GF-D8 (cell line): ENCODE measurements around the gene CUL2.
"Not testable (repeated sequence)": the region's sequence is repeated elsewhere in the genome, so short reads cannot be mapped to it uniquely, and the experiment has no call there.

Experiments used
- DNase-seq: peaks from one replicate; lab custom pipeline; 2025; lab: John Stamatoyannopoulos, UW

The CUL2 gene

DNA sequence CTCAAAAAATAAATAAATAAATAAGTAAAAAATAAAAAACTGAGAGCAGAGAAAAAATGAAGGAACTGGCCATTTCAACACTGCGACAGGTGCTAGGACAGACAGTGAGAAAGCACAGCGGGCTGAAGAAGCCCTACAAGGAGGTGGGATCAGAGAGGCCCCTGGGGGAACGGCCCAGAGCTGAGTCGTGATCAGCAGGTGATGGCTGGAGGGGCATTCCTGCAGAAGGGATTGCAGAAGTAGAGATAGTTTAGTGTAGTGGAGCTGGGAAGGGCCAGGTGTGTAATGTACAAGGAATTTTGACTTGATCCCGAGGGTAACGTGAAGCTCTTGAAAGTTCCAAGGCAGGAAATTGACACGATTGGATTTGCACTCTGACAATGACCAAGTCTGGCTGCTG is 112.1 kb downstream of the CUL2 start:
- DNase-seq = no peak

DNA sequence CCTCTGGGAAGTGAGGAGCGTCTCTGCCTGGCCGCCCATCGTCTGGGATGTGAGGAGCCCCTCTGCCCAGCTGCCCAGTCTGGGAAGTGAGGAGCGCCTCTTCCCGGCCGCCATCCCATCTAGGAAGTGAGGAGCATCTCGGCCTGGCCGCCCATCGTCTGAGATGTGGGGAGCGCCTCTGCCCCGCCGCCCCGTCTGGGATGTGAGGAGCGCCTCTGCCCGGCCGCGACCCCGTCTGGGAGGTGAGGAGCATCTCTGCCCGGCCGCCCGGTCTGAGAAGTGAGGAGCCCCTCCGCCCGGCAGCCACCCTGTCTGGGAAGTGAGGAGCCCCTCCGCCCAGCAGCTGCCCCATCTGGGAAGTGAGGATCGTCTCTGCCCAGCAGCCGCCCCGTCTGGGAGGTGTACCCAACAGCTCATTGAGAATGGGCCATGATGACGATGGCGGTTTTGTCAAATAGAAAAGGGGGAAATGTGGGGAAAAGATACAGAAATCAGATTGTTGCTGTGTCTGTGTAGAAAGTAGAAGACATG is 113.7 kb downstream of the CUL2 start:
- not testable (repeated sequence) for DNase-seq

DNA sequence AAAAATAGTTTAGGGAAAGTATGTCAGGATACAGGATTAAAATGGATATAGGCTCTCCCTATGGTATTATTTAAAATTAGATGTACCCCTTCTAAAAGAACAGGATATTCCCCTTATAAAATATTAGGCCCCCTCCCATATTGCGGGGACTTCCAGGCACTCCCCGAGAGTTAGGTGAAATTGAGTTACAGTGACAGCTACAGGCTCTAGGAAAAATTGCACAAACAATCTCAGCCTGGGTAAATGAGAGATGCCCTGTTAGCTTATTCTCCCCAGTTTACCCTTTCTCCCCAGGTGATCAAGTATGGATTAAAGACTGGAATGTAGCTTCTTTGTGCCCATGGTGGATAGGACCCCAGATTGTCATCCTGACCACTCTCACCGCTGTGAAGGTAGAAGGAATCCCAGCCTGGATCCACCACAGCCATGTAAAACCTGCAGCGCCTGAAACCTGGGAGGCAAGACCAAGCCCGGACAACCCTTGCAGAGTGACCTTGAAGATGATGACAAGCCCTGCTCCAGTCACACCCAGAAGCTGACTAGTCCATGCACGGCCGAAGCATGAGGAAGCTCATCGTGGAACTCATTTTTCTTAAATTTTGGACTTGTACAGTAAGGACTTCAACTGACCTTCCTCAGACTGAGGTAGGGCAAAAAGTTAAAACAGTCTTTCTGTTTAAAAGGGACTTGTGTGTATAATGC is 115.6 kb downstream of the CUL2 start:
- DNase-seq = not testable (repeated sequence)

DNA sequence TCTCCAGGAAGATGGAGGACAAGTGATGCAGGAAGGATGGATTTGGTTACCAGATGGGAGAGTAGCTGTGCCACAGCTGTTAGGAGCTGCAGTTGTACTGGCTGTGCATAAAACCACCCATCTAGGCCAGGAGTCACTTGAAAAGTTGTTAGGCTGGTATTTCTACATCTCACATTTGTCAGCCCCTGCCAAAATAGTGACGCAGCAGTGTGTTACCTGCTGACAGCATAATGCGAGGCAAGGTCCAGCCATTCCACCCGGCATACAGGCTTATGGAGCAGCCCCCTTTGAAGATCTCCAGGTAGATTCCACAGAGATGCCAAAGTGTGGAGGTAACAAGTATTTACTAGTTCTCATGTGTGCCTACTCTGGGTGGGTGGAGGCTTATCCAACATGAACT is 116.4 kb downstream of the CUL2 start:
- not testable (repeated sequence) for DNase-seq

DNA sequence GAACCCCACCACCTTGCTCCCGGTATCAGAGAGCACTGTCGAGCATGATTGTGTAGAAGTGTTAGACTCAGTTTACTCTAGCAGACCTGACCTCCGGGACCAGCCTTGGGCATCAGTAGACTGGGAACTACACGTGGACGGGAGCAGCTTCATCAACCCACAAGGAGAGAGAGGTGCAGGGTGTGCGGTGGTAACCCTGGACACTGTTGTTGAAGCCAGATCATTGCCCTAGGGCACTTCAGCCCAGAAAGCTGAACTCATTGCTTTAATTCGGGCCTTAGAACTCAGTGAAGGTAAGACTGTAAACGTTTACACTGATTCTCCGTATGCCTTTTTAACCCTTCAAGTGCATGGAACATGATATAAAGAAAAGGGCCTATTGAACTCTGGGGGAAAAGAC is 117.0 kb downstream of the CUL2 start:
- not testable (repeated sequence) for DNase-seq

DNA sequence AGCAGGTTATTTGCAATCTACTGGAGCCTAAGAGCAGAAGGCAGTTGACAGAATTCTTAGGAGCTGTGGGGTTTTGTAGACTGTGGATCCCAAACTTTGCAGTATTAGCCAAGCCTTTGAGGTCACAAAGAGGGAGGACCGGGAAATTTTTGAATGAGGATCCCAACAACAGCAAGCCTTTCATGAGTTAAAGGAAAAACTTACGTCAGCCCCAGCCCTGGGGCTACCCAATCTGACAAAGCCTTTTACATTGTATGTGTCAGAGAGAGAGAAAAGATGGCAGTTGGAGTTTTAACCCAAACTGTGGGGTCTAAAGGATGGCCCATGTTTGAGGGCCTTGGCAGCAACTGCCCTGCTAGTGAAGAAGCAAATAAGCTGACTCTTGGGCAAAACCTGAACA is 117.5 kb downstream of the CUL2 start:
- DNase-seq = not testable (repeated sequence)

DNA sequence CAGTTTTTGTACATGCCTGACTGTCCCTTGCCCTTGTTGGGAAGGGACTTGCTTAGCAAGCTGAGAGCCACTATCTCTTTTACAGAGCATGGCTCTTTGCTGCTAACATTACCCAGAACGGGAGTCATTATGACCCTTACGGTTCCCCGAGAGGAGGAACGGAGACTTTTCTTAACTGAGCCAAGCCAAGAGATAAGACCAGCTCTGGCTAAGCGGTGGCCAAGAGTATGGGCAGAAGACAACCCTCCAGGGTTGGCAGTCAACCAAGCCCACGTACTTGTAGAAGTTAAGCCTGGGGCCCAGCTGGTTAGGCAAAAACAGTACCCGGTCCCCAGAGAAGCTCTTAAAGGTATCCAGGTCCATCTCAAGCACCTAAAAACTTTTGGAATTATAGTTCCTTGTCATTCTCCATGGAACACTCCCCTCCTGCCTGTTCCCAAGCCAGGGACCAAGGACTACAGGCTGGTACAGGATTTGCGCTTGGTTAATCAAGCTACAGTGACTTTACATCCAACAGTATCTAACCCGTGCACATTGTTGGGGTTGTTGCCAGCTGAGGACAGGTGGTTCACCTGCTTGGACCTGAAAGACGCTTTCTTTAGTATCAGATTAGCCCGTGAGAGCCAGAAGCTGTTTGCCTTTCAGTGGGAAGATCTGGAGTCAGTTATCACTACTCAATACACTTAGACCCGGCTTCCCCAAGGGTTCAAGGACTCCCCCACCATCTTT is 118.4 kb downstream of the CUL2 start:
- DNase-seq = not testable (repeated sequence)

DNA sequence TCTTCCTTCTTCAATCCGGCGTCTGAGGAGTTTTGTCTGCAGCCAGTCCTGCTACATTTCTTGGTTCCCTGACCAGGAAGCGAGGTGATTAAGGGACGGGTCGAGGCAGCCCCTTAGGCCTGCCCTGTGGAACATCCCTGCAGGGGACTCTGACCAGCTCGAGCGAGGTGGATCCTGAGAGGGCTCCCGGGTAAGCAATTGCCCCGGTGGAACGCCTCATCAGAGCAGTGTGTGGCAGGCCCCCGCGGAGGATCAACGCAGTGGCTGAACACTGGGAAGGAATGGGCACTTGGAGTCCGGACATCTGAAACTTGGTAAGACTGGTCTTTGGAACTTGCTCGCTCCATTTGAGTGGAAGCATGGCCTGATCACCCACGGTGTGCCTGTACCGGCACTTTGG is 121.0 kb downstream of the CUL2 start:
- no peak for DNase-seq

DNA sequence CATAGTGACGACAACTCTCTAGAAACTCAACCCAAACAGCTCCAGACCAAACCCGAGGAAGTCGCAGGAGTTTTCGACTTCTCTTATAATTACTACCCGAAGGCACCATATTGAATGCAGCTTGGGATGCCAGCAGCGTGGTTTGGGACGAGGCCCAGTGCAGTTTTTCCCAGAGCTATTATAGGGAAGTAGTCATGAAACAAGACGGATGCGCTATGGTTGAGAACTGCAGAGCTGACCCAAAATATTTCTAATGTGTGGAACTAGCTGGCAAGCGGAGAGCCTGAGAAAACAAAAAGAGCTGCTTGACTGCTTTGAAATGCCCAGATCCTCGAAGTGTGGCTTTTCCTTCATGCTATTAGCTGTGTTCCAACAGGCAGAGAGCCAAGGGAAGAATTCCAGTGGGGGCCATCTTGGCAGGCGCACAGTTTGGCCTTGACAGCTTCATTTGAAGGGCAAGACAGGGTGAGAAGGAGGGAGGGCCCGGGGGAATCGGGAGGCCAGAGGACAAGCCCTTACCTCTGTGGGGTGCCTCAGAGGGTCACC is 122.7 kb downstream of the CUL2 start:
- no peak for DNase-seq

DNA sequence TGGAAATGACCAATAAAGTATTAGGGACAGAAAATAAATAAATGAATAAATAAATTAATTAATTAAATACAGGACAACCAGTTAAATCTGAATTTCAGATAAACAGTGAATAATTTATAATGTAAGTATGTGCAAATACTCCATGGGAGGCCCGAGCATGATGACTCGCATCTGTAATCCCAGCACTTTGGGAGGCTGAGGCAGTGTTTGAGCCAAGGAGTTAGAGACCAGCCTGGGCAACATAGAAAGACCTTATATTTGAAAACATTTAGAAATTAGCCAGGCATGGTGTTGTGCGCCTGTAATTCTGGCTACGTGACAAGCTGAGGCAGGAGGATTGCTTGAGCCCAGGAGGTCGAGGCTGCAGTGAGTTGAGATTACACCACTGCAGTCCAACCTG is 123.7 kb downstream of the CUL2 start:
- DNase-seq = no peak

DNA sequence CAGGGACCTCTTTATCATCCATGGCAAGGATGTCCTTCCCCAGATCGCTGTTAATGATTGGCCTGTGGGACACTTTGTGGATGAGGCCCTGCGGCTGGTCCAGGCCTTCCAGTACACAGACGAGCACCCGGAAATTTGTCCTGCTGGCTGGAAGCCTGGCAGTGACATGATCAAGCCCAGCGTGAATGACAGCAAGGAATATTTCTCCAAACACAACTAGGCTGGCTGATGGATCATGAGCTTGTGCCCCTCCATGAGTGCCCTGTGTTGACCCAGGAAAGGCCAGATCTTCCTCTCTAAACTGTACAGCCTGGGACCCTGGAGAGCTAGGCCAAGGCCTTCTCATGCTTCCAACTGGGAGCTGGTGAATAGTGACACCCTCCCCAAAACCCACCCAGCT is 124.1 kb downstream of the CUL2 start:
- no peak for DNase-seq

DNA sequence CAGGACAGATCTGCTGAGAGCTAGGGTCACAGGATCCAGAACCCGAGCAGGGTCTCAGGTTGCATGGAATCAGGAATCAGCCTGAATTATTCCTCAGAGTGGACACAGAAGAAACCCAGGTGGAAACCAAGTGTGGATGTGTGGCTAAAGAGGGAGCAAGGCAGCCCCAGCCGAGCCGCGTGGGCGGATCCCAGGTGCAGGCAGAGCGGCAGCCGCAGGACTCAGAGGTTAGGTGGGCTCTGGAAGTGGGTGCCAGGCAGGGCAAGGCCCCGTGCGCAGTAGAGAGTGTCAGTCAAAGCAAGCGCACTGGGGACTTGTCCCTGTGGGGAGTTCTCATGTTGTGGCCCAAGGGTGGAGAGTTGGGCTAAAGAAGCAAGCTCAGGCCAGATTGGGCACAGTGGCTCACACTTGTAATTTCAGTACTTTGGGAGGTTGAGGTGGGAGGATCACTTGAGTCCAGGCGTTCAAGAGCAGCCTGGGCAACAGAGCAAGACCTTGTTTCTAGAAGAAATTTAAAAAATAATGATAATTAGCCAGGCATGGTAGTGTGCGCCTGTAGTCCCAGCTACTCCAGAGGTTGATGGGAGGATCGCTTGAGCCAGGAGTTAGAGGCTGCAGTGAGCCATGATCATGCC is 125.9 kb downstream of the CUL2 start:
- DNase-seq = no peak

DNA sequence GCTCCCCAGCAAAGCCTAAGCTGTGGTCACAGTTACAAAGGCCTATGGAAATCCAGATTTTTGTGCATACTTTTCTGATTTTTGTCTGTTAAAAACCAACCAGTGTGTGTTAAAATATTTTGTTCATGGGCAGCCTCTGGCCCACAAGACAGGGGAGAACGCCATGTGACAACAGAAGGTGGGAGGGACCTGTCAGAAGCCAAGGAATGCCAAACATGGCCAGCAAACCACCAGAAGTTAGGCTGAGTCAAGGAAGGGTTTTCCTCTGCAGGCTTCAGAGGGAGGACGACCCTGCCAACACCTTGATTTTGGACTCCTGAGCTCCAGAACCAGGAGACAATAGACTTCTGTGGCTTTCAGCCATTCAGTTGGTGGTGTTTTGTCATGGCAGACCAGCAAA is 127.3 kb downstream of the CUL2 start:
- no peak for DNase-seq

DNA sequence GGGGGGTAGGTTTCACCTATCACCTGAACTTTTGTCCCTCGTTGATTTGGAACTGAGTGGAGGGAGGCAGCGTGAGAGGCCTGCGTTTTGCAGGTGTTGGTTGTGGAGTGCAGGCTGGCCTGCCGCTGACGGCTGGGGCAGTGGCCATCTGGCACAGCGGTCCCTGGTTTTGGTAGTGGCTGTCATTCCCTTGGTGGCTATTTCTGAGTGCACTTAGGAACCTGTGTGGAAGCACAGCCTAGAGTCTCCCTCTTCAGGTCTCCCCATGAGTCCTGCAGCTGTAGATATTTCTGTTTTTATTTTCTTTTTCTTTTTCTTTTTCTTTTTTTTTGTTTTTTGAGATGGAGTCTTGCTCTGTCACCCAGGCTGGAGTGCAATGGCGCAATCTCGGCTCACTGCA is 129.2 kb downstream of the CUL2 start:
- no peak for DNase-seq

DNA sequence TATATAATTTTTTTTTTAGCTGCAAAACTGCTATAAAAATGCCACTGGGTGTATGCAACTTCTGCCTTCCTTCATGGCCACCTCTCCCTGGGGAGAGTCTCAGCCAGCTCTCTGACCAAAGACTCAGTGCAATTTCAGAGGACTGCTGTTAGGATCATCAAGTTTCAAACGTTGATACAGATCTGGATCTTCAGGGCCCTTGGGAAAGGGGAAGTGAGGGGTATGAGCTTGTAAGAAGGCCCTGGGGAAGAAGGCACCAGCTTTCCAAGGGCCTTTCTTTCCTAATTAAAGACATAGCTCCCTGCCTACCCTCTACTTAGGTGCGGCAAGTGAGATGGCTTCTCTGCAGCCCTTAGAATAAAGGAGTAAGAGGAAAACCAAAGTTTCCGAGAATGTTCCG is 130.4 kb downstream of the CUL2 start:
- DNase-seq = peak; percentile 23

DNA sequence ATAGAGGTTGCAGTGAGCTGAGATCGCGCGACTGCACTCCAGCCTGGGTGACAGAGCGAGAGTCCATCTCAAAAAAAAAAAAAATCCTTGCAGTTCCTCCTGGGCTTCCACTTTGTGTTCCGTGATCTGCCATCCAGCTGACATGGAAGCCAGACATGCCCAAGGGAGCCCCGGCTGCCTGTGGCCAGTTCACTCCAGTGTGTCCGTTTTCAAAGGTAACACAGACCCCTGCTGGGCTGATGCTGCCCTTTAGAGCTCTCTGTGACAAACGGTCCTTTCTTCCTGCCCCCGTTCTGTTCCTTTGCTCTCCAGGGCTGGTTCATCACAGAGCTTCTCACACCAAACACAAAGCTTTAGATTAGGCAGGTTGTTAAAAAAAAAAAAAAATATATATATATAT is 130.8 kb downstream of the CUL2 start:
- no peak for DNase-seq
